NCI-H748 (cell line): ENCODE data around the gene LIPI.

Source experiments
- DNase-seq: peaks from one replicate; lab custom pipeline; 2025; ENCODE audit not compliant: unreplicated experiment; lab: John Stamatoyannopoulos, UW

Gene LIPI

DNA sequence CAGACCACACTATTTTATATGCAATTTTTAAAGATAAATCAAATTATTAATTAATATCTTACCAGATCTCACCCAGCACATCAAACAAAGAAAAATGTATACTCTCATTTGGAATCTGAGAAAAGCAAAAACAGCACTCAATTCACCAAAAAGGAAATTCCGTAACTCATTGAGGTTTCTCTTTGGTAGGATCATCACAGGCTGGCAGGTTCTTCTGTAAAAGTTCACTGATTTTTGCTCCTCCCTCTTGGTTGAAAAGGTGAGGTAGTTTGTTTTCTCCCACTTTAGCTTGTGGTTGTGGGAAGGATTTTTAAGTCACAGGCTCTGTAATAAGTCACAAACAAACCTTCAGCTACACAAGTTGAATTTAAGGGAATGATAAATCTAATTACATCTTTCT is at the start of gene LIPI:
Gene LIPI (minus strand): TSS at position 218 of the 400 bp plus-strand sequence. CDS start 110 bp downstream, at position 108.
- DNase-seq = no peak

- DNase-seq = no peak
These were observed 49.5 kb upstream of the LIPI start for GRCh38 chr21:14260174-14260764.

GRCh38 chr21:14259747-14260146 is 49.0 kb upstream of the LIPI start:
- peak; percentile 50 for DNase-seq

DNA sequence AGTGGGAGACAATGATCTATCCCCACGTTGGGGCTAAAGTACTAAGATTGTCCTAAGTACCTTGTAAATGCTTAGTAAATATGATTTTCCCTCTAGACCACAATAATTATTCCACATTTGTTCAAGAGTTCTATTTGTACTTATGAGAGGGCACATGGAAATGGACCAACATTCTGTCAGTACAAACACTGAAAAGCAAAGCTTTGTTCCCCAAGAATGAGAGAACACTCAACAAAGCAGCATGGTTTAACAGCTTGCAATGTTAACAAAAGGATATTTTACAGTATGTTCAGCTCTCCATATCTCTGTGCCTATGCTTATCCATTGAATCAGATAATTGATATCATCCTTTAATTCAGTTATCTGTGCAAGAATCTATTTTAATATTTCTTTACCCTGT is 40.6 kb upstream of the LIPI start:
- no peak for DNase-seq

DNA sequence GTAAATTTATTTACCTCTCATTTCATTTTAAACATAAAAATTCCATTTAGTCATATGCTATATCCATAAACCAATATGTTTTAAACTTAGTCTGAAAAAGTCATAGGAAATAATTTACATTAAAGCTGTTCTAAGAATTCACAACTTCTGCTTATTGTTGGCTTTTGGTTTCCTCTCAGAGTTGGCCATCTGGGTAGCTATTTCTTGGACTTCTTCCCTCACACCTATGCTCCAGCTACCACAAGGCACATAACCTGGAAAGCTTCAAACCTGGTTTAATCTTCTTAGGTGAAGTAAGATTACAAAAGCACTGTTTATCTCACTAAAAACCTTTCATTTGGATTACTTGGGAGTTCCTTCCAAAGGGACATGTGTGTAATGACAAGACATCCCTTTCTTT is 35.0 kb upstream of the LIPI start:
- no peak for DNase-seq

- DNase-seq = no peak
These were observed 34.2 kb upstream of the LIPI start for GRCh38 chr21:14244911-14245310.

DNA sequence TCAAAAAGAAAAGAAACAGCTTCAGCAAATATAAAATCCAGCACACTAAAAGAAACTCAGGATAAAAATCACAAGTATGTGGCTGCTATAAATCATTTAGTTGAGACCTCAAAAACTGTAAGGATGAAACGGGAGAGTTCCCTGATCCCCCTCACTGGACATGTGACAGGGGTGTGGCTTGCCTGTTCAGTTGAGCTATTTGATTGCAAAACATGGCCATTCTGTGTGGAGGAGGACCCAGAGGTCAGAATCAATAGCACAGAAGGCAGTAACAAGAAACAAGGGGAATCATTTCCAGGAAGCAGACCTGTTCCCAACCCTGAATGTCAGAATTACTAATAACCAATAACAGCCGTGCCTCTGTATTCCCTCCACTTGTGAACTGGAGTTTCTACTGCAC is 33.1 kb upstream of the LIPI start:
- no peak for DNase-seq

GRCh38 chr21:14243461-14243860 is 32.7 kb upstream of the LIPI start:
- DNase-seq = no peak

DNA sequence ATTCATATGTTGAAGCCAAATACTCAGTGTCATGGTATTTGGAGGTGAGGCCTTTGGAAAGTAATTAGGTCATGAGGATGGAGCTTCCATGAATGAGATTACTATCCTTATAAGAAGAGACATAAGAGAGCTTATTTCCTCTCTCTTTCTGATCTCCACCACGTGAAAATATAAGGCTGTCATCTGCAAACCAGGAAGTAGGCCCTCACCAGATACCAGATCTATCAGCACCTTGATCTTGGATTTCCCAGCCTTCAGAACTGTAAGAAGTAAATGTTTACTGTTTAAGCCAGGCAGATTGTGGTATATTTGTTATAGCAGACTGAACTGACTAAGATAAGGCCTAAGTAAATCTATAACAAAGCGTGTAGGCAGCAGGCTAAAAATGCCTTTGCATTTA is 30.5 kb upstream of the LIPI start:
- no peak for DNase-seq

DNA sequence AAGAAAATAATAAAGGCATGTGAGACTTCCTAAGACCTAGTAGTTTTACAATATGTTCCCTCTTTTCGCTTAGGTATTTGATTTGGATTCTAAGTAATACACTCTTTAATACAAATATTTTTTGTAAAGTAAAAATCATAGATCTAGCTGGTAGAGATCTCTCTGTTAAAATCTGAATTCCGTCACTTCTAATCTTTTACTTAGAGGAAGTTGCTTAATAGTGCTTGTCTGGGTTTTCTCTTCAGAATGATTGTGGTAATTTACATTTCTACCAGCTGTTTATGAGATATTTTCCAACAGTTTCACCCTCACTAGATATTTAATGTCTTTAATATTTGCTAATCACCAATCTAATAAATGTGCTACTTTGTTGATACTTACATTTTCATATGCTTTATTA is 28.5 kb upstream of the LIPI start:
- DNase-seq = no peak

GRCh38 chr21:14236180-14236579 is 25.4 kb upstream of the LIPI start:
- no peak for DNase-seq

GRCh38 chr21:14235101-14235500 is 24.3 kb upstream of the LIPI start:
- DNase-seq = no peak

GRCh38 chr21:14229399-14229798 is 18.6 kb upstream of the LIPI start:
- DNase-seq = no peak

- DNase-seq = no peak
These were observed 12.6 kb upstream of the LIPI start for GRCh38 chr21:14223365-14223764.

GRCh38 chr21:14215971-14216641 is 5.4 kb upstream of the LIPI start, which contains the start of gene RBM11:
Gene RBM11, plus strand, starts transcription at chr21:14216157. Its CDS starts 30 bp downstream, at chr21:14216187.
- DNase-seq = peak; percentile 75

GRCh38 chr21:14213164-14213563 is 2.4 kb upstream of the LIPI start:
- no peak for DNase-seq

DNA sequence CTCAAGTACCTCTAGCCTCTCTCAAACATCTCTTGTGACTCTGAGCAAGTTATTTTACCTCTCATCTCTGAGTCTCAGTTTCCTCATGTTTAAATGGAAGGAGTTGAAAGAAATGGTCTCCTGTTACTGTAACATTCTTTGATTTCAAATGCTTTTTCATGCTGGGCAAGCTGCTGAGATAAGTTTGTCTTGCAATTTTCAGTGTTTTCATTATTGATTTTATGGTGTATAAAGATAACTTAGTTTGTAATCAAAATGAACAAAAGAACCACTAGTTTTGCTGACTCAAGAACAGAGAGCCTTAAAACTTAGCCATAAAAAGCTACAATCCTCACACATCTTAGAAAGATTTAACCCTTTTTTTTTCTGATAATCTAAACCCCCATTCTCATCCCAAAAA is 4.5 kb downstream of the LIPI start:
- no peak for DNase-seq

DNA sequence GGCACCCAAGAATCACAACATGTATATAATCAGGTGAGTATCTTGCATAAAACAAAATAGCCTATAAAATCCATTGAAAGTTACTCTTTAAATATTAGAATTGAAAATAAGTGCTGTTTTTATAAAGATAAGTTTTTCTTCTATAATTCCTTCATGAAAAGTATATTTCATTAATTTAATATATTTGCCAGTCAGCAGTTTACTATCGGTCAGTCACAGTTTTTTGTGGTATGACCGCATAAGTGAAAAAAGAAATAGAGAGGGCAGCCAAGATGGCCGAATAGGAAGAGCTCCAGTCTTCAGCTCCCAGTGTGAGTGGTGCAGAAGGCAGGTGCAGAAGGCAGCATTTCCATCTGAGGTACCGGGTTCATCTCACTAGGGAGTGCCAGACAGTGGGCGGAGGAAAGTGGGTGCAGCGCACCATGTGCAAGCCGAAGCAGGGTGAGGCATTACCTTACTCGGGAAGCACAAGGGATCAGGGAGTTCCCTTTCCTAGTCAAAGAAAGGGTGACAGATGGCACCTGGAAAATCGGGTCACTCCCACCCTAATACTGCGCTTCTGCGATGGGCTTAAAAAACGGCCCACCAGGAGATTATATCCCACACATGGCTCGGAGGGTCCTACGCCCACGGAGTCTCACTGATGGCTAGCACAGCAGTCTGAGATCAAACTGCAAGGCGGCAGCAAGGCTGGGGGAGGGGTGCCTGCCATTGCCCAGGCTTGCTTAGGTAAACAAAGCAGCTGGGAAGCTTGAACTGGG is 44.1 kb downstream of the LIPI start:
- peak; percentile 10 for DNase-seq

DNA sequence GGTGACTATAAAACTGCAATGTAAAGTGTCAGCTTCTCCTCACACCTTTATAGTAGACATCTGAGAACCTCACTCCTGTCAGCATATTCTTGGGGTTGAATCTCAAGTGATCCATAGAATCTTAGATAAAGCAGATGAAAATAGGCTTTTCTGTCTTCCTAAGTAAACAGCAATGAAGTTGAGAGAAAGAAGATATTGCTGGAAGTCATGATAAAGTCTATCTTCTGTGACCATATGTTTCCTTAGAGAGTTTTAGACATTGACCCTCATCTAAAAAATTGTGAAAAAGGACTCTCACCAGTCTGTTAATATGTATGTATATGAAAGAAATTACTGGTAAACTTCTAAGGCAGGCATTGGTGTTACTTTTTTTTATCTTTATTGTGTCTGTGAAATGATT is 66.8 kb downstream of the LIPI start:
- no peak for DNase-seq

GRCh38 chr21:14124266-14124665 is 86.5 kb downstream of the LIPI start:
- no peak for DNase-seq

DNA sequence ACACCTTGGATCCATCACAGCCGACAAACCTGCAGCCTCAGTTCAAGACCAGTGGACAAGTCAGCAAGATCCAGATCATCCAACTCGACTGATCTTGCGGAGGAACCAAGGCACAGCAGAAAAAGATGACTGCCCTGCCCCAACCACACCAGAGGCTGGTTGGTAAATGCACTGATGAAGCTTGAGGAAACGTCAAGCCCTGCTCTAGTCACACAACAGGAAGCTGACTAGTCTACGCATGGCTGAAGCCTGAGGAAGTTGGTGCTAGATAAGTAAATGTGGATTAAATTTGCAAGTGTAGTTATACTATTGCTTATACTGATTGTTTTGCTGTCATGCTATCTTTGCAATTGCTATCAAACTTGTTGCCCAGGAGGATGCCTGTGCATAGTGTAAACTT is 89.0 kb downstream of the LIPI start:
- DNase-seq = no peak

- DNase-seq = peak; percentile 44
These were observed 90.5 kb downstream of the LIPI start for GRCh38 chr21:14120091-14120734.
